Measurements from ENCODE around the gene MBD5. TPM values are rescaled to one million over a fixed set of nuclear protein-coding genes. Genes with fewer than 3 reads are reported as not detected.
A peak's percentile ranks its signal among the peaks of the same experiment; 100 is the strongest.
"Not testable (repeated sequence)": the region's sequence is repeated elsewhere in the genome, so short reads cannot be mapped to it uniquely, and the experiment has no call there.

The MBD5 gene
- total RNA-seq, 1 donor from 2014 or later, result 15.0 TPM

- no peak for TF ChIP-seq CTCF (conservative IDR thresholded peaks at IDR 0.05; ENCODE audit: low read depth, low read length)
- DNase-seq (ENCODE audit: low read depth), result no peak
- no peak overlapping the region for H3K4me3 ChIP-seq (ENCODE audit: low read depth, low read length)
Observed at GRCh38 chr2:148533685-148534084, 512.8 kb downstream of the MBD5 start.

GRCh38 chr2:148534416-148535204 is 513.7 kb downstream of the MBD5 start:
- peak; percentile 9 for TF ChIP-seq CTCF (conservative IDR thresholded peaks at IDR 0.05; ENCODE audit: low read depth, low read length)
- H3K4me3 ChIP-seq (ENCODE audit: low read depth, low read length), result no peak overlapping the region
- DNase-seq (ENCODE audit: low read depth), result no peak

- no peak for DNase-seq (ENCODE audit: low read depth)
- H3K4me3 ChIP-seq (ENCODE audit: low read depth, low read length), result no peak overlapping the region
Observed at GRCh38 chr2:148538375-148538774, 517.5 kb downstream of the MBD5 start.

GRCh38 chr2:148540022-148540421 is 519.1 kb downstream of the MBD5 start:
- H3K4me3 ChIP-seq (ENCODE audit: low read depth, low read length), result no peak overlapping the region
- TF ChIP-seq CTCF (conservative IDR thresholded peaks at IDR 0.05; ENCODE audit: low read depth, low read length), result no peak
- no peak for DNase-seq (ENCODE audit: low read depth)

More at GRCh38 chr2:148538375-148538774, 517.5 kb downstream of the MBD5 start:
- TF ChIP-seq CTCF (conservative IDR thresholded peaks at IDR 0.05; ENCODE audit: low read depth, low read length), result no peak

GRCh38 chr2:148541792-148542191 is 520.9 kb downstream of the MBD5 start:
- no peak overlapping the region for H3K4me3 ChIP-seq (ENCODE audit: low read depth, low read length)
- TF ChIP-seq CTCF (conservative IDR thresholded peaks at IDR 0.05; ENCODE audit: low read depth, low read length), result no peak
- no peak for DNase-seq (ENCODE audit: low read depth)

DNA sequence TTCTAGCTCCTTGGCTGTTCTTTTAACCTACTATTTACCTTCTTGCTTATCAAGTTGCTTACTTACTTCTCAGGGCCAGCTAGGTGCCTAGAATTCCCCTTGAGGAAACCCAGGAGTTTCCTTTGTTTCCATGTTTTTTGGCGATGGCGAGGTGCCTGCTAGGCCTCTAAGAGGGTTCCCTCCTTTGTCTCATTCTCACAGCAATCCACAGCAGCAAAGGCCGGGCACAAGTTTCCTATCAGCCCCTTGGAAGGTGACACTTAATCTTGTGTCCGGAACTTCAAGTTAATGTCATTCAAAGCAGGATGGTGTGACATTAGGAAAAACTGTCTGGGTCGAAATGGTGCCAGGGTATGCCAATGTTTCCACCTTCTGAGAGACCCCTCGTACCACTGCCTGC is 521.7 kb downstream of the MBD5 start:
- no peak overlapping the region for H3K4me3 ChIP-seq (ENCODE audit: low read depth, low read length)
- no peak for DNase-seq (ENCODE audit: low read depth)
- no peak for TF ChIP-seq CTCF (conservative IDR thresholded peaks at IDR 0.05; ENCODE audit: low read depth, low read length)

GRCh38 chr2:148543088-148543540 is 522.2 kb downstream of the MBD5 start:
- DNase-seq (ENCODE audit: low read depth); H3K4me3 ChIP-seq (ENCODE audit: low read depth, low read length): not testable (repeated sequence)
